Cardiac septum (tissue), 1 donor: ENCODE data around the gene TCERG1L. TPM values are rescaled to one million over a fixed set of nuclear protein-coding genes. Genes with fewer than 3 reads are reported as not detected.

Source experiments
- DNase-seq: peaks from one replicate; pipeline ENCODE4 v3.0.0-alpha.2; 2020; ENCODE audit warnings: low spot score
- intact Hi-C: fragments of 100-400 bp; cut with DNase I; formaldehyde crosslinking; loops from one replicate; pipeline ENCODE4 v1.14.0; 2022
- total RNA-seq: library from RNA; stranded (reverse); fragmentation: NEBNext Ultra II Directional; extraction: Animal tissue kit (Norgen Biotek cat#: 25700); gene quantifications from one replicate; pipeline ENCODE4 v1.2.1, GENCODE V29; 2021
- donor health status: DM: no; HTN: no; CAD: no.

The TCERG1L gene
- total RNA-seq, 1 donor from 2014 or later, result not detected

DNA sequence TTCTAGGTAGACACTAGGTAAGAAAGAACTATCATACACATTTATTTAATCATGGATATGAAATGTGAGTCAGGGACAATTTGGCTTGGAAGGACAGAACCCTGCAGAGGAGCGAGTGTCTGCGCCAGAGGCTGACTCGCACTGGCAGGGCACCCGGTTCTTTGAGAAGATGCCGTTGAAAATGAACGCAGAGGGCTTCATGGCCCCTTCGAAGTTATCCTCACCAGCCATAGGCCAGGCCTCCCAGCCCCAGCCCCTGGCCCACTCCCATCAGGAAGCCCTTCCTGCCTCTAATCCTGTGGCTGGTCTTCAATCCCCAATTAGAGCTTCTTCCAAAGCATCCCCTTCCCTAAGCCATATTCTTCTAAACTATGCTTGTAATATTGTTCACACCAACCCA is 239.8 kb downstream of the TCERG1L start:
- no peak for DNase-seq
- intact Hi-C loops, result no loop called here

- DNase-seq, result peak; percentile 70
- intact Hi-C loops, result no loop called here
Measured at GRCh38 chr10:131070856-131071255, 240.7 kb downstream of the TCERG1L start.

DNA sequence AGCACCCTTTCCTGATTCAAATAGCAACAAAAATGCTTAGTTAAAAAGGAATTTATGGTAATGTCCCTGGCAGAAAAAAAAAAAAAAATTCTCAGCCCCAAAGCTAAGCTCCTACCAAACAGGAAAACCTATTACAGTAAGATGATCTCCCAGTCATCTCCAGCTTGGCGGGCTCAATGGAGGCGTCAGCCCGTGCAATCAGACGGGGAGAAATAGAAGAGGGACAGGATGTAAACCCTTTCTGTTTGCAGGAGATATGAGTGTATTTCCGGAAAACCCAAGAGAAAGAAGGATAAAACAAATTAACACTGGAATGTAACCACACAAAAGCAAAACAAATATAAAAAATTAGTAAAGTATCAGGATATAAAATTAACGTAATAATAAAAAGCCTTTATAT is 242.8 kb downstream of the TCERG1L start:
- intact Hi-C loops, result no loop called here
- peak; percentile 3 for DNase-seq

GRCh38 chr10:131068311-131068710 is 243.2 kb downstream of the TCERG1L start:
- peak; percentile 41 for DNase-seq
- intact Hi-C loops, result no loop called here

DNA sequence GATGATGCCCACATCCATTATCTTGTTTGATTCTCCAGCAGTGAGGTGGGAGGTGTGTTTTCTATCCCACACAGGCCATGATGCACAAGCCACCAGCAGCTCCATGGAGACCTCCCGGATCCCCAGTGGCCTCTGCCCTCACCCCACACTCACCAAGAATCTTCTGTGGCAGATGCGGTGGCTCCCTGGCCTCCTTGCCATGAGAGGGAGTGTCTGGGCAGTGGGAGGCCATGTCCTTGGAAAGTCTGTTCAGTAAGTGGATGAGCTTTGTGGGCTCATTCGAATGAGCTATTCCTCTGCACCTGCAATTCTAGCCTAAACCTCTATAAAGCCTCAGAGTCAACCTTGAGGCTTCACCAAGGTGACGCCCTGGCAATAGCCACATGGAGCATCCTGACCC is 243.8 kb downstream of the TCERG1L start:
- peak; percentile 44 for DNase-seq

DNA sequence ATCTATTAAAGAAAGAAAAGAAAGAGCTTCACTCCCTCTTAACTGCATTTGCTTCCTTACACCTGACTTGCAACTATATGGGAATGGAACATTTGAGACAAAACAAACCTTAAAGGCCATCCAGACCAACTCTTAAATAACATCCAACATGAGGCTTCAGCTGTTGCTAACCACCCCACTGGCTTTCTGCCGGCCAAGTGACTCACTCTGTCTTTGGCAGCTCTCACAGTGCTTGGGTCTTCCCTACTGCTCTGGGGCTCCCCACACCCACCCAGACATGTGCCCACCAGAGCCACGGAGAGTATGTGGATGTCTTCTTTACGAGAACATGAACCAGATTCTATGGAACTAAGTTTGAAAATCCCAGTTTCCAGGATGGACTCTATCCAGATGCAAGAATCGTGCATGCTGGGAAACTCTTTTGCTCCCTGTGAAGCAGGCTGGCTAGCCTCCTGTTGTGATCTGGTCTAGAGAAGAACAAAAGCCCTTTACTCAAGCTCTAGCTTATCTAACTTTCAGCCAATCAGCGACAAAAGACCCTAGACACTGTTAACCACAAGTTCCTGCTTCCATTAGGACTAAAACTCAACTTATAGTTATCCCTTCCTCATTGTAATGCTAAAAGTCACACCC is 245.7 kb downstream of the TCERG1L start:
- peak; percentile 53 for DNase-seq

More for the DNA sequence above, 243.8 kb downstream of the TCERG1L start:
- intact Hi-C loops, result no loop called here

GRCh38 chr10:131063311-131063710 is 248.2 kb downstream of the TCERG1L start:
- intact Hi-C loops, result no loop called here
- DNase-seq, result no peak

More for the DNA sequence above, 245.7 kb downstream of the TCERG1L start:
- intact Hi-C loops, result no loop called here

DNA sequence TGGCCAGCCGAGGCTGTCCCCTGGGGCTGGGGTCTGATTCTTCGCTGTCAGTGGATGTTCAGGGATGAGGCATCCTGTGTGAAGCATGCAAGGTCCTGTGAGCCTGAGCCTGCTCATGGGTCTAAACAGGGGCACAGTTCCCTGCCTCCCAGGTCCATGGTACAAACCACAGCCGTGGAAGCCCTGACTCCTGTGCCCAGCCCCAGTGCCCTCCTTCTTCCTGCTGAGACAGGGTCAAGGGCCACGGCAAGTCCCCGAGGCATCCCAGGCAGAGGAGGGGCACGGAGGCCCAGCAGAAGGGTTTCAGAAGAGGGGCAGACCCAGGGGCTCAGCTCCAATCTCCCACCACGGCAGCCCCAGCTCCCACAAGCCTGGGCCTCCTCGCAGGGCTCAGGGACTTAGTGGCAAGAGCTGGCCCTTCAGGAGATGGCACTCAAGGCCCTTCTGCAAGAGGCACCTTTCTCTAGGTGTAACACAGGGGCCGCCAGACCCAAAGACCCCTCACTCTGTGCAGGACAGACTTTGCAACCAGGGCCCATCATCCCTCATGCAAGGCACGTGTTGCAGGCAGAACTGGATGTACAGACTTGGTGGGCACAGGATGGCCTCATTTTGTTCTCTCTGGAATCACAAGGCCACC is 248.8 kb downstream of the TCERG1L start:
- intact Hi-C loops, result no loop called here
- DNase-seq, result no peak

- intact Hi-C loops, result no loop called here
- DNase-seq, result no peak
Measured at GRCh38 chr10:131061216-131061615, 250.3 kb downstream of the TCERG1L start.

DNA sequence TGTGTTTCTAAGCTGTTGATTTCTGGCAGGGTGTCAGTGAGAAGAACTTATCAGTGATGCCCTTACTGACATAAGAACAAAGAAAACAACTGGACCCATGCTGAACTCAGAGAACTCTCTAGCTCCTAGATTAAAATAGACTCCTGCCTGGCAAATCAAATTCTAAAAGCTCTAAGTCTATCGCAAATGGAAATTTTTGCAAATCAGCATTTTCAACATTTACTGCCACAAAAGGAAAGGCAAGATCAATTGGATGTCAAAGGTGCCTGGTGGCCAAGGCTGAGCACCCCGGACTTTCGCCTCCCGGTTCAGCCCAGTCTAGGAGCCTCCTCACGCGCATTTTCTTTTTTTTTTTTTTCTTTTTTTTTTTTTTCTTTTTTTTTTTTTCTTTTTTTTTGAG is 251.6 kb downstream of the TCERG1L start:
- DNase-seq, result no peak
- intact Hi-C loops, result no loop called here

DNA sequence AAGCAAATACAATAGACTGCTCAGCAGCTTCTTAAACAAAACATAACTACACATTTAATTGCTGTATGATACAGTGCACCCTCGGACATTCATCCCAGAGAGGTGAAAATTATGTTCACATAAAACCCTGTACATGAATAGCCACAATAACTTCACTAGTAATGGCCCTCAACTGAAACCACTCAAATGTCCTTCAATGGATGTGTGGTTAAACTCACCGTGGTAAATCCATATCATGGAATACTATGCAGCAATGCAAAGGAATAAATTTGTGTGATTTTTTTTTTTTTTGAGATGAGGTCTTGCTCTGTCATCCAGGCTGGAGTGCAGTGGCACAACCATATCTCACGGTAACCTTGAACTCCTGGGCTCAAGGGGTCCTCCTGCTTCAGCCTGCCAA is 252.7 kb downstream of the TCERG1L start:
- no peak for DNase-seq
- intact Hi-C loops, result no loop called here

- intact Hi-C loops, result no loop called here
- DNase-seq, result no peak
Measured at GRCh38 chr10:131056781-131057180, 254.7 kb downstream of the TCERG1L start.

- no peak for DNase-seq
- intact Hi-C loops, result no loop called here
Measured at GRCh38 chr10:131056091-131056579, 255.4 kb downstream of the TCERG1L start.

- intact Hi-C loops, result no loop called here
- DNase-seq, result no peak
Measured at GRCh38 chr10:131055437-131055836, 256.1 kb downstream of the TCERG1L start.

DNA sequence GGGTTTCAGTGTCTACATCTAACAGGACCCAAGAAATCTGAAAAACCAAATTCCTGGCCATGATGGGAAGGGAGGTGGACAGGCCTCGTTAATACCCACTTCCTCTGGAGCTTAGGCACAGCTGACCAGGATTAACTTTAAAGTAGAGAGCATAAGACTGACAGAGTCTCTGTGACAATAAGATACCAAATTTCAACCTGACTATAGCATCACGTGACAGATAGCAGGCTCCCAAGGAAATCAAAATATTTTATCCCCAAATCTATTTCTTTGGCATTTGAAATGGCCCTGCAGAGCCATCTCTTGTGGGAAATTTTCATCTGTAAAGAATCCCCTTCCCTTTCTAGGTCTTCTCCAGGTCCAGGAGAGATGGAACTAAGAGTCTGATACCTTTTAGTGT is 258.3 kb downstream of the TCERG1L start:
- intact Hi-C loops, result no loop called here
- no peak for DNase-seq

DNA sequence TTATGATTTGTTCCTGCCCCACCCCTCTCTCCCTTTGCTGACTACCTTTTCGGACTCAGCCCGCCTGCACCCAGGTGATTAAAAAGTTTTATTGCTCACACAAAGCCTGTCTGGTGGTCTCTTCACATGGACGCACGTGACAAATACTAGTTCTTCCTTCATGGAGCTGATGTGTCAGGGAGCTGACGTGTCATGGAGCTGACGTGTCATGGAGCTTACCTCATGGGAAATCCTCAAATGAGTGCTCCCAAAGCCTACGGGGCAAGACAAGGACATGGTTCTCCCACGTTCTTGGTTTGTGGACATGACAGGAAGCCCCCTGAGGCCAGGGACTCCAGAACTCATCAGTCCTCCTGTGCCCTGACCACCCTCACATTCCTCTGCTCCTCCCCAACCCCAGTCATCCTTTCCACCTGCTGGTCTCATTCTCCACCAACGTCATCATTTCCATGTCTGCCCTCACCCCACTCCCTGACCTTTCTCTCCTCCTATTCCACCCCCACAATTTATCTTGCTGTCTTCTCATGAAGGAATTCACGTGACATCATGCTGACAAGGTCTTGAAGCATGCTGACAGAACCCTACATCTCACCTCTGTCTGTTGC is 261.3 kb downstream of the TCERG1L start:
- DNase-seq, result no peak
- intact Hi-C loops, result no loop called here

DNA sequence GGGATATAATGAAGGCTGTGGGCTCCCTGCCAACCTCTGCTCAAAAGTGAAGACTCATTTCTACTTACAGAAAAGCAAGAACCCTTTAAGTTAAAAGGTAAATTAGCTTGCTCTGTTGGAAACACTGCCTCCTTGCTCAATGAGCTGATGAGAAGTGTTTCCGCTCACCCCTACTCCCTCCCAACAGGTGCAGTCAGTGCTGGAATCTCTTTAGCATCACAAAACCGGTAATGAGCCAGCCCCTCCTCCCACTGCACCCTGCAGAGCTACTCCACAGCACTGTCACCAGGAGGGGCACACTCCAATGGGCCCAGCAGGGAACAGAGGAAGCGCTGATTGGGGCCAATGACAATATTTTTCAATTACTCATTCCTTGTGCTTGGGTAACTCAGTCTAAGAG is 262.5 kb downstream of the TCERG1L start:
- intact Hi-C loops, result no loop called here
- DNase-seq, result no peak

DNA sequence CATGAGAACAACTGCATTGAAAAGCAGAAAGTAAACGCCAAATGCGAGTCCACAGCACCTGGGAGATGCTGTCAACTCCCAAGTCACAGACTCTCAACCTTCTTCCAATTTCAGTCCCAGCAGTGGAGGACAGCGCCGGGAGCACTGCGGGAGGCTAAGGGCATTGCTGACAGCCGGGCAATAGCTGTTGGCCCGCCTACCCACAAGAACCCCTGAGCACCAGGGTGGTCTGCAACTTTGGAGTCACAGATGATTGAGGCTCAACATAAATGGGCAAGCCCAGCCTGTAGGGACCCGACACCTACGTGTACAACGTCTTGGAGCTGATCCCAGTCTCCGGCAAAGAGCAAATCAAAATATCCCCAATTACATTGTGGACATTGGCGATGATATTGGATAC is 262.9 kb downstream of the TCERG1L start:
- DNase-seq, result no peak
- intact Hi-C loops, result no loop called here

DNA sequence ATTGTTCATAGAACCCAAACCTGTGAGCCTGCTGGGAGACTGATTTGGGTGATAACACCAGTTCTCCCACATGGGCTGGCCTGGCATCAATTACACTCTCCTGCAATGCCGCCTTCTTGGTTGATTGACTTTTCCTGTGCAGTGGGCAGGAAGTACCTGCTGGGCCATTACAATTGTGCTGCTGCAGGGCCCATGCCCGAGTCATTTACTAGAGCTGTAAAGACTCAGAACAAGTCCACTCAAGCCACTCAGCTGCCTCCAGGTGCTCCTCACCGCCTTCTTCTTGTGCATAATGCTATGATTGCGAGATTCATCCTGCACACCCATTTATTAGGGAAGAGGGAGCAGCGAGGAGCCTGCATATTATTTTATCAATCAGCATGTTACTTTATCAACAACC is 264.0 kb downstream of the TCERG1L start:
- DNase-seq, result no peak
- intact Hi-C loops, result no loop called here

- intact Hi-C loops, result no loop called here
- DNase-seq, result no peak
Measured at GRCh38 chr10:131046194-131046593, 265.3 kb downstream of the TCERG1L start.
